Measurements from ENCODE around the gene NHSL2.

The NHSL2 gene

GRCh38 chrX:72001471-72001870 lies 90.8 kb downstream of the NHSL2 start:
- TF ChIP-seq CTCF (IDR thresholded peaks at IDR 0.05) = no peak

- no peak for TF ChIP-seq CTCF (IDR thresholded peaks at IDR 0.05)
Measured at GRCh38 chrX:72001906-72002305, 91.3 kb downstream of the NHSL2 start.

GRCh38 chrX:72002875-72003274 lies 92.2 kb downstream of the NHSL2 start:
- no peak for TF ChIP-seq CTCF (IDR thresholded peaks at IDR 0.05)

GRCh38 chrX:72003811-72004750 lies 93.4 kb downstream of the NHSL2 start:
- TF ChIP-seq CTCF (IDR thresholded peaks at IDR 0.05) = no peak

- TF ChIP-seq CTCF (IDR thresholded peaks at IDR 0.05) = no peak
Measured at GRCh38 chrX:72005046-72005445, 94.4 kb downstream of the NHSL2 start.

GRCh38 chrX:72006461-72006860 lies 95.8 kb downstream of the NHSL2 start:
- no peak for TF ChIP-seq CTCF (IDR thresholded peaks at IDR 0.05)

GRCh38 chrX:72009731-72010130 lies 99.1 kb downstream of the NHSL2 start:
- TF ChIP-seq CTCF (IDR thresholded peaks at IDR 0.05) = no peak
